Ishikawa (cell line): ENCODE results near the gene SYMPK.

Experiments used
- CEBPB ChIP-seq: IDR thresholded peaks from 2 replicates; pipeline ENCODE4 v1.6.1; 2012
- CREB1 ChIP-seq: IDR thresholded peaks from 2 replicates; pipeline ENCODE4 v1.6.1; 2012; ENCODE audit warnings: low read depth
- EGR1 ChIP-seq: IDR thresholded peaks from 2 replicates; pipeline ENCODE4 v1.6.1; 2012
- EP300 ChIP-seq: IDR thresholded peaks from 2 replicates; pipeline ENCODE4 v1.6.1; 2012; ENCODE audit warnings: borderline replicate concordance
- FOXM1 ChIP-seq: IDR thresholded peaks from 2 replicates; pipeline ENCODE4 v1.6.1; 2012; ENCODE audit warnings: low read depth, borderline replicate concordance
- NFIC ChIP-seq: IDR thresholded peaks from 2 replicates; pipeline ENCODE4 v1.6.1; 2012
- RAD21 ChIP-seq: IDR thresholded peaks from 2 replicates; pipeline ENCODE4 v1.6.1; 2012; ENCODE audit warnings: low read depth
- TAF1 ChIP-seq: IDR thresholded peaks from 2 replicates; pipeline ENCODE4 v1.6.1; 2012; ENCODE audit warnings: low read depth, mild to moderate bottlenecking
- TCF12 ChIP-seq: IDR thresholded peaks from 2 replicates; pipeline ENCODE4 v1.6.1; 2012; ENCODE audit warnings: low read depth
- TEAD4 ChIP-seq: IDR thresholded peaks from 2 replicates; pipeline ENCODE4 v1.6.1; 2012
- YY1 ChIP-seq: IDR thresholded peaks from 2 replicates; pipeline ENCODE4 v1.6.1; 2012; ENCODE audit warnings: low read depth
- ZBTB7A ChIP-seq: IDR thresholded peaks from 2 replicates; pipeline ENCODE4 v1.6.1; 2012; ENCODE audit warnings: low read depth
- TF ChIP-seq, protein P1 (sequence below): IDR thresholded peaks from 2 replicates; pipeline ENCODE4 v1.6.1; 2012
- TF ChIP-seq, protein P2 (sequence below): IDR thresholded peaks from 2 replicates; pipeline ENCODE4 v1.6.1; 2012
- TF ChIP-seq, protein P3 (sequence below): IDR thresholded peaks from 2 replicates; pipeline ENCODE4 v1.6.1; 2012; ENCODE audit warnings: low read depth, mild to moderate bottlenecking

The SYMPK gene

DNA sequence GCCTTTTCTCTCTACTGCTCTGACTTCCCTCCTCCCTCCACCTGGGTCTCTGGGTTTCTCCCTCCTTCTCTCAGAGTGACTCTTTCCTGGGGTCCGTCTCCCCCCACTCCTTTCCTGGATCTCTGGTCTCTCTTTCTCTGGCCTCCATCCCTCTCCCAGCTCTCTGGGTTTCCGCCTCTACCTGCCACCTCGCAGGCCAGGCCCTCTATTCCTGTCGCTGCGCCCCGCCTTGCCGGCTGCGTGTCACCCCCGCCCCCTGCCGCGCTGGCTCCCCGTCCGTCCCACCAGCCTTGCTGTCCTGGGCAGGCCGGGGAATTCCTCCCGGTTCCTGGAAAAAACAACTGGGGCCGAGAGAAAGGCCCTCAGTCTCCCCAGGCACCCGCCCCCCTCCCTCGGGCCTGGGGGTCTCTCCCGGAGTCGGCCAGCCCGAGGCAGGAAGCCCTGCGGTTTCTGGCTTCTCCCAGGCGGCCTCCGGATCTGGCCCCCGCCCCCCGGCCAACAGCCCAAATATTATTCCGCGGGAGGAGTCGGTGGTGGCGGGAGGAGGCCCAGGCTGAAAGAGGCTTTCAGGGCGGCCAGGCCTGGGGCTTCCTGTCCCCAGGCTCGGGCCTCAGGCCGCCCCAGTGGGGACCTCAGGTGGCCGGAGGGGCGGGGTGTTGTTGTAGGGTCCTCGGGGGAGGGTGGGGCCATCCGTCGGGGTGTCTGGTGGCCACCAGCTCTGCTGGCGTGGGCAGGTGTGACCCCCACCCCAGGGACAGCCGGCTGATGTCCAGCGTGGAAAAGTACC, 13.7 kb upstream of the SYMPK start:
- TF ChIP-seq, protein P1, sequence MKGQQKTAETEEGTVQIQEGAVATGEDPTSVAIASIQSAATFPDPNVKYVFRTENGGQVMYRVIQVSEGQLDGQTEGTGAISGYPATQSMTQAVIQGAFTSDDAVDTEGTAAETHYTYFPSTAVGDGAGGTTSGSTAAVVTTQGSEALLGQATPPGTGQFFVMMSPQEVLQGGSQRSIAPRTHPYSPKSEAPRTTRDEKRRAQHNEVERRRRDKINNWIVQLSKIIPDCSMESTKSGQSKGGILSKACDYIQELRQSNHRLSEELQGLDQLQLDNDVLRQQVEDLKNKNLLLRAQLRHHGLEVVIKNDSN: no peak
- TF ChIP-seq TAF1 (no peak), TCF12 (no peak), RAD21 (no peak), EP300 (no peak), CREB1 (no peak), EGR1 (no peak), TEAD4 (no peak), CEBPB (no peak), NFIC (no peak), YY1 (no peak), FOXM1 (no peak), ZBTB7A (no peak)
- TF ChIP-seq, protein P2, sequence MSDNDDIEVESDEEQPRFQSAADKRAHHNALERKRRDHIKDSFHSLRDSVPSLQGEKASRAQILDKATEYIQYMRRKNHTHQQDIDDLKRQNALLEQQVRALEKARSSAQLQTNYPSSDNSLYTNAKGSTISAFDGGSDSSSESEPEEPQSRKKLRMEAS: no peak
- TF ChIP-seq, protein P3, sequence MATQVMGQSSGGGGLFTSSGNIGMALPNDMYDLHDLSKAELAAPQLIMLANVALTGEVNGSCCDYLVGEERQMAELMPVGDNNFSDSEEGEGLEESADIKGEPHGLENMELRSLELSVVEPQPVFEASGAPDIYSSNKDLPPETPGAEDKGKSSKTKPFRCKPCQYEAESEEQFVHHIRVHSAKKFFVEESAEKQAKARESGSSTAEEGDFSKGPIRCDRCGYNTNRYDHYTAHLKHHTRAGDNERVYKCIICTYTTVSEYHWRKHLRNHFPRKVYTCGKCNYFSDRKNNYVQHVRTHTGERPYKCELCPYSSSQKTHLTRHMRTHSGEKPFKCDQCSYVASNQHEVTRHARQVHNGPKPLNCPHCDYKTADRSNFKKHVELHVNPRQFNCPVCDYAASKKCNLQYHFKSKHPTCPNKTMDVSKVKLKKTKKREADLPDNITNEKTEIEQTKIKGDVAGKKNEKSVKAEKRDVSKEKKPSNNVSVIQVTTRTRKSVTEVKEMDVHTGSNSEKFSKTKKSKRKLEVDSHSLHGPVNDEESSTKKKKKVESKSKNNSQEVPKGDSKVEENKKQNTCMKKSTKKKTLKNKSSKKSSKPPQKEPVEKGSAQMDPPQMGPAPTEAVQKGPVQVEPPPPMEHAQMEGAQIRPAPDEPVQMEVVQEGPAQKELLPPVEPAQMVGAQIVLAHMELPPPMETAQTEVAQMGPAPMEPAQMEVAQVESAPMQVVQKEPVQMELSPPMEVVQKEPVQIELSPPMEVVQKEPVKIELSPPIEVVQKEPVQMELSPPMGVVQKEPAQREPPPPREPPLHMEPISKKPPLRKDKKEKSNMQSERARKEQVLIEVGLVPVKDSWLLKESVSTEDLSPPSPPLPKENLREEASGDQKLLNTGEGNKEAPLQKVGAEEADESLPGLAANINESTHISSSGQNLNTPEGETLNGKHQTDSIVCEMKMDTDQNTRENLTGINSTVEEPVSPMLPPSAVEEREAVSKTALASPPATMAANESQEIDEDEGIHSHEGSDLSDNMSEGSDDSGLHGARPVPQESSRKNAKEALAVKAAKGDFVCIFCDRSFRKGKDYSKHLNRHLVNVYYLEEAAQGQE: no peak

DNA sequence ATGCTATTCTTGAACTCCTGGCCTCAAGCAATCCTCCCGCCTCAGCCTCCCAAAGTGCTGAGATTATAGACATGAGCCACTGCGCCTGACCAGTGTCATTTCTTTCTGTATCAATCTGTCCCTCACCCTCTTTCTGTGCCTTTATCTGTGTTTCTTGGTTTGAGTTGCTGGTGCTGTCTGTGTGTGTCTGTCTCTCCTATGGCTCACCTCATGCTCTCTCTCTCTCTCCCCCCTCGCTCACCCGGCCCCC, 13.1 kb upstream of the SYMPK start:
- TF ChIP-seq TCF12 (no peak), CEBPB (no peak), NFIC (no peak), CREB1 (no peak), ZBTB7A (no peak), RAD21 (no peak), YY1 (no peak), TEAD4 (no peak), EP300 (no peak), FOXM1 (no peak), TAF1 (no peak), EGR1 (no peak)
- TF ChIP-seq, protein P2: no peak
- TF ChIP-seq, protein P1: no peak
- TF ChIP-seq, protein P3: no peak

DNA sequence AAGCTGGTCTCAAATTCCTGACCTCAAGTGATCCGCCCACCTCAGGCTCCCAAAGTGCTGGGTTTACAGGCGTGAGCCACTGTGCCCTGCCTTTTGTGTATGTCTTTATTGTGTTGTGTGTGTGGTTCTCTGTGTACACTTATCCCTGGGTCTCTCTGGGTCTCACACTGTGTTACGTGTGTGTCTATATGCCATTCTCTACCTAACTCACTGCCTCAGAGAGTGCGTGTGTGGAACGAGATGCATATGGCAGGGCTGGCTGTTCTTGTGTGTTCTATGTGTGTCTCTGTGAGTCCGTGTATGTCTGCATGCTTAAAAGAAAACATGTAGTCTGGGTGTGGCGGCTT, 11.6 kb upstream of the SYMPK start:
- TF ChIP-seq RAD21 (no peak), CEBPB (no peak), TCF12 (no peak), FOXM1 (no peak), YY1 (no peak), CREB1 (no peak), EGR1 (no peak), TAF1 (no peak), EP300 (no peak), TEAD4 (no peak), NFIC (no peak), ZBTB7A (no peak)
- TF ChIP-seq, protein P2: no peak
- TF ChIP-seq, protein P1: no peak
- TF ChIP-seq, protein P3: no peak
